Fibroblast of lung (primary cell): ENCODE measurements around the gene FCHSD1.

ENCODE experiments used
- EZH2 ChIP-seq: IDR thresholded peaks from 2 replicates; pipeline ENCODE4 v1.5.1; 2012; ENCODE audit warnings: low read length, control low read depth, mild to moderate bottlenecking; ENCODE audit errors: missing control alignments
- TF ChIP-seq, protein P1 (sequence below), 2 donors: IDR thresholded peaks in 1 of 2; conservative IDR thresholded peaks in 1 of 2; 1 replicate in 1 of 2; 2 replicates in 1 of 2; pipeline ENCODE4 v1.5.1; 2011 to 2012; ENCODE audit warnings: low read length in 2 of 2, control low read depth in 1 of 2, inconsistent platforms in 1 of 2, low read depth in 1 of 2, mild to moderate bottlenecking in 1 of 2

- TF ChIP-seq, protein P1, sequence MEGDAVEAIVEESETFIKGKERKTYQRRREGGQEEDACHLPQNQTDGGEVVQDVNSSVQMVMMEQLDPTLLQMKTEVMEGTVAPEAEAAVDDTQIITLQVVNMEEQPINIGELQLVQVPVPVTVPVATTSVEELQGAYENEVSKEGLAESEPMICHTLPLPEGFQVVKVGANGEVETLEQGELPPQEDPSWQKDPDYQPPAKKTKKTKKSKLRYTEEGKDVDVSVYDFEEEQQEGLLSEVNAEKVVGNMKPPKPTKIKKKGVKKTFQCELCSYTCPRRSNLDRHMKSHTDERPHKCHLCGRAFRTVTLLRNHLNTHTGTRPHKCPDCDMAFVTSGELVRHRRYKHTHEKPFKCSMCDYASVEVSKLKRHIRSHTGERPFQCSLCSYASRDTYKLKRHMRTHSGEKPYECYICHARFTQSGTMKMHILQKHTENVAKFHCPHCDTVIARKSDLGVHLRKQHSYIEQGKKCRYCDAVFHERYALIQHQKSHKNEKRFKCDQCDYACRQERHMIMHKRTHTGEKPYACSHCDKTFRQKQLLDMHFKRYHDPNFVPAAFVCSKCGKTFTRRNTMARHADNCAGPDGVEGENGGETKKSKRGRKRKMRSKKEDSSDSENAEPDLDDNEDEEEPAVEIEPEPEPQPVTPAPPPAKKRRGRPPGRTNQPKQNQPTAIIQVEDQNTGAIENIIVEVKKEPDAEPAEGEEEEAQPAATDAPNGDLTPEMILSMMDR (conservative IDR thresholded peaks at IDR 0.05 in 1 of 2, IDR thresholded peaks at IDR 0.05 in 1 of 2; ENCODE audit: low read depth in 1 of 2, low read length in 2 of 2): no peak
- no peak for TF ChIP-seq EZH2
Measured at GRCh38 chr5:141628175-141628788, 22.9 kb downstream of the FCHSD1 start.
